Activated CD8-positive, alpha-beta T cell treated with anti-CD3 and anti-CD28 coated beads for 36 hours (primary cell): ENCODE measurements around the gene ETHE1. TPM values are rescaled to one million over a fixed set of nuclear protein-coding genes. Genes with fewer than 3 reads are reported as not detected.

Experiments used
- ATAC-seq: fragments of 200-7000 bp; cut with Tn5 transposase; one replicate; pipeline ENCODE4 v1.10.0; 2021; ENCODE audit warnings: mild to moderate bottlenecking, moderate library complexity
- CTCF ChIA-PET: fragments of 350-600 bp; sonication (Branson Sonifier 250); formaldehyde crosslinking; loops from one replicate; lab custom pipeline; 2021; ENCODE audit warnings: antibody characterized with exemption; lab: Charles Lee
- POLR2A ChIA-PET: fragments of 350-600 bp; sonication (Branson Sonifier 250); formaldehyde crosslinking; loops from one replicate; lab custom pipeline; 2021; ENCODE audit warnings: antibody characterized with exemption; lab: Charles Lee
- DNase-seq: peaks from one replicate; pipeline ENCODE4 v3.0.0-alpha.2; 2020
- H3K27ac Mint-ChIP-seq: one replicate; pipeline ENCODE4 v1.8.0; 2021; ENCODE audit warnings: mild to moderate bottlenecking, mixed read lengths
- H3K27me3 Mint-ChIP-seq: one replicate; pipeline ENCODE4 v1.8.0; 2021; ENCODE audit warnings: mixed read lengths
- H3K36me3 Mint-ChIP-seq: one replicate; pipeline ENCODE4 v1.8.0; 2021; ENCODE audit warnings: low read depth, mixed read lengths
- H3K4me1 Mint-ChIP-seq: one replicate; pipeline ENCODE4 v1.8.0; 2021; ENCODE audit warnings: low read depth, mixed read lengths
- H3K4me3 Mint-ChIP-seq: one replicate; pipeline ENCODE4 v1.8.0; 2021; ENCODE audit warnings: mild to moderate bottlenecking, moderate library complexity, mixed read lengths
- H3K9me3 Mint-ChIP-seq: one replicate; pipeline ENCODE4 v1.8.0; 2021; ENCODE audit warnings: mixed read lengths
- CTCF ChIP-seq: fragments of 200-600 bp; IDR thresholded peaks from one replicate; pipeline ENCODE4 v1.8.0; 2022; ENCODE audit warnings: antibody characterized with exemption, mild to moderate bottlenecking
- intact Hi-C: fragments of 100-400 bp; cut with micrococcal nuclease; formaldehyde crosslinking; loops from one replicate; pipeline ENCODE4 v1.10.0; 2022
- total RNA-seq, 2 experiments: library from RNA; stranded (reverse); gene quantifications; one replicate each; pipeline ENCODE4 v1.2.3, GENCODE V29; 2021

ETHE1 gene
- total RNA-seq, 2 experiments from 2014 or later: 50.9 to 57.1 TPM

- no peaks in the 10 kb centered on the region for H3K9me3 Mint-ChIP-seq
- peaks cover 7% of the 10 kb centered on the region for H3K4me1 Mint-ChIP-seq
- no peak for TF ChIP-seq CTCF
- CTCF ChIA-PET: interaction anchor here (0.7 to 2.2 kb wide), 2 partner anchors 39 to 51 kb away, joined by 3 to 6 read pairs; no protein-coding TSS in a partner anchor
- no peaks in the 10 kb centered on the region for H3K27me3 Mint-ChIP-seq
- intact Hi-C loops: no loop called here
- peak overlapping the region; percentile 12 for H3K27ac Mint-ChIP-seq
- DNase-seq (no peak), ATAC-seq (no peak)
- no peak overlapping the region for H3K4me3 Mint-ChIP-seq
- POLR2A ChIA-PET: interaction anchor here (1.5 kb wide), 1 partner anchor 35 kb away, joined by 3 read pairs; no protein-coding TSS in a partner anchor
- H3K36me3 Mint-ChIP-seq: peaks cover 15% of the 10 kb centered on the region
Measured at GRCh38 chr19:43498233-43498842, 28.7 kb downstream of the ETHE1 start.

- Mint-ChIP-seq H3K4me3 (no peak overlapping the region), H3K4me1 (peaks cover 2% of the 10 kb centered on the region), H3K27me3 (no peaks in the 10 kb centered on the region), H3K36me3 (peaks cover 11% of the 10 kb centered on the region), H3K27ac (no peak overlapping the region), H3K9me3 (no peaks in the 10 kb centered on the region)
- ChIA-PET POLR2A (no interaction called here), CTCF (interaction anchor here (1.2 to 1.8 kb wide), 3 partner anchors 22 to 64 kb away, joined by 4 to 6 read pairs (median 4); no protein-coding TSS in a partner anchor)
- DNase-seq (no peak), ATAC-seq (no peak)
- no peak for TF ChIP-seq CTCF
- intact Hi-C loops: no loop called here
Measured at GRCh38 chr19:43496960-43497359, 30.0 kb downstream of the ETHE1 start.

- peaks cover 1% of the 10 kb centered on the region for H3K4me1 Mint-ChIP-seq
- no peak overlapping the region for H3K27ac Mint-ChIP-seq
- ATAC-seq (no peak), DNase-seq (no peak)
- POLR2A ChIA-PET: no interaction called here
- peaks cover 9% of the 10 kb centered on the region for H3K36me3 Mint-ChIP-seq
- H3K27me3 Mint-ChIP-seq: no peaks in the 10 kb centered on the region
- CTCF ChIA-PET: interaction anchor here (1.1 to 2.3 kb wide), 2 partner anchors 25 to 48 kb away, joined by 4 to 9 read pairs; no protein-coding TSS in a partner anchor
- no peak for TF ChIP-seq CTCF
- intact Hi-C loops: no loop called here
- H3K4me3 Mint-ChIP-seq: no peak overlapping the region
- no peaks in the 10 kb centered on the region for H3K9me3 Mint-ChIP-seq
Measured at GRCh38 chr19:43495082-43495481, 31.9 kb downstream of the ETHE1 start.

GRCh38 chr19:43490759-43491158 is 36.2 kb downstream of the ETHE1 start:
- intact Hi-C loops: no loop called here
- ChIA-PET POLR2A (interaction anchor here (1.0 kb wide), 1 partner anchor 11 kb away, joined by 3 read pairs; no protein-coding TSS in a partner anchor), CTCF (interaction anchor here (0.7 to 1.4 kb wide), 5 partner anchors 8 to 66 kb away, joined by 3 to 6 read pairs (median 3); no protein-coding TSS in a partner anchor)
- H3K4me1 Mint-ChIP-seq: peaks cover 6% of the 10 kb centered on the region
- H3K9me3 Mint-ChIP-seq: no peaks in the 10 kb centered on the region
- DNase-seq (no peak), ATAC-seq (no peak)
- H3K27me3 Mint-ChIP-seq: no peaks in the 10 kb centered on the region
- no peak overlapping the region for H3K4me3 Mint-ChIP-seq
- TF ChIP-seq CTCF: no peak
- peaks cover 8% of the 10 kb centered on the region for H3K36me3 Mint-ChIP-seq
- H3K27ac Mint-ChIP-seq: no peak overlapping the region

GRCh38 chr19:43489979-43490599 is 36.9 kb downstream of the ETHE1 start:
- ChIA-PET POLR2A (no interaction called here), CTCF (interaction anchor here (0.9 to 1.4 kb wide), 3 partner anchors 8 to 57 kb away, joined by 3 to 6 read pairs (median 6); no protein-coding TSS in a partner anchor)
- Mint-ChIP-seq H3K36me3 (peaks cover 7% of the 10 kb centered on the region), H3K27ac (peak overlapping the region; percentile 29), H3K4me1 (peaks cover 6% of the 10 kb centered on the region), H3K4me3 (no peak overlapping the region), H3K9me3 (no peaks in the 10 kb centered on the region), H3K27me3 (no peaks in the 10 kb centered on the region)
- ATAC-seq: no peak
- intact Hi-C loops: no loop called here
- TF ChIP-seq CTCF: no peak
- no peak for DNase-seq
